HG02759 (cell line): Measurements from ENCODE around the gene TMEM47.

Experiments
- ATAC-seq: cut with Tn5 transposase; IDR thresholded peaks from one replicate; pipeline ENCODE4 v1.9.1; 2021; ENCODE audit warnings: mild to moderate bottlenecking, moderate library complexity; ENCODE audit not compliant: unreplicated experiment

The TMEM47 gene

DNA sequence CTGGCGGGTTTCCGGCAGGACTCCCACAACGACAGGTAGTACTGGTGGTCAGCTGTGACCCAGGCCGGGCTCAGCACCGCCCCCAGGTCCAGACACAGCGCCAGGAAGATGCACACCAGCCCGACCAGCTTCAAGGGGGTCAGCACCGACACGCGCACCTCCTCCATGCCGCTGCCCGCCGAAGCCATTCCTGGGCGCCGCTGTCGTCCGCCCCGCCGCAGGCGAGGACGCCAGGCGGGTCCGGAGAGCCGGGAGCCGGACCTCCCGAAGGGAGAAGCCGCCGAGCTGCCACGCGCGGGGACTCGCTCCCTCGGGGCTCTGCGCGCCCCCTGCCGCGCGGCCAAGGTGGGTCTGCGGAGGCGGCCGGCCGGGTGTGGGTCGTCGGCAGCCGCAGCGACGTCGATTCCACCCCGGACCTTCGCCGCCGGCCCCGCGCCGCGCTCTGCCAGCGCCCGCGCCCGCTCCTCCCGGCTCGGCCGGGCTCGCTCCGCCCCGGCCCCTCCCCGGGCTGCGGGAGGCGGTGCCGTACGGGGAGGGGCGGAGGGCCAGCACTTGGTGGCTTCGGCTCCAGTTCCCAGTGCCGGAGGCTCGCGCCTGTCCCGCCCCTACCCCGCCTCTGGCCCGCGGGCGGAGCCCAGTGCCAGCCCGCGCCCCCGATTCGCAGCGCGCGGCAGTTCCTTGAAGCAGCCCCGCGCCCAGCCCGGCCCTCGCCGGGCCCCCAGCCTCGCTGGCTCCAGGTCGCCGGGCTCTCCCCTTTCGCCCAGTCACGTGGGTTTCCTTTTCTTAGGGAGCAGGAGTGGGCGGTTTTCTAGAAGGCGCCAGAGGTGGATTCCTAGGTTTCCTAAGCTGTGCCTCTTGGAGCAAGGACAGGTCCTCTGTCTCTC lies at the start of gene TMEM47:
TMEM47 (minus strand) TSS at position 444 of the 884 bp plus-strand sequence; CDS start at position 188, 256 bp downstream.
- ATAC-seq = no peak

DNA sequence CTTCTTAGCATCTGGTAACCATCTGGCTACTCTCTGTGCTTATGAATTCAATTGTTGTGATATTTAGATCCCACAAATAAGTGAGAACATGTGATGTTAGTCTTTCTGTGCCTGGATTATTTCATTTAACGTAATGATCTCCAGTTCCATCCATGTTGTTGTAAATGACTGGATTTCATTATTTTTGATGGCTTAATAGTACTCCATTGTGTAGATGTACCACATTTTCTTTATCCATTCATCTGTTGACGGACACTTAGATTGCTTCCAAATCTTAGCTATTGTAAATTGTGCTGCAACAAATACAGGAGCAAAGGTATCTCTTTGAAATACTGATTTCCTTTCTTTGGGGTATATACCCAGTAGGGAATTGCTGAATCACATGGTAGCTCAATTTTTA lies 30.0 kb upstream of the TMEM47 start:
- no peak for ATAC-seq

DNA sequence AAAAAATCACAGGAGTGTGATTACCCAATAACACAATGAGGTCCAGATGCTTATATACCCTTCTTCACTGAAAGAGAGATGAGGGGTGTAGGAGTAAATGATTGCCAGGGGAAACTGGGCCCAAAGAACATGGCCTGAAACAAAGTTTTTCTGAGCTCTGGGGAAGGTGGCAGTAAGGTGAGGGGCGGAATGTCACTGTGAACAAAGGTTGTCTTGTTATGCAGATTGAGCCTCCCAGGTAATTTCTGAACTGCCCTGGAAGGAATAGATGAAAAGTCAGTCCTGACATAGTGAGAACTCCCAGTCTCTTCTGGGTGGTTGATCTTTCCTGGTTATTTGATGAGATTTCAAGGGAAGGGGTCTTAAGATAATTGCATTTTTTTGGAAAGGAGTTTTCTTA lies 2.5 kb upstream of the TMEM47 start:
- ATAC-seq = no peak

DNA sequence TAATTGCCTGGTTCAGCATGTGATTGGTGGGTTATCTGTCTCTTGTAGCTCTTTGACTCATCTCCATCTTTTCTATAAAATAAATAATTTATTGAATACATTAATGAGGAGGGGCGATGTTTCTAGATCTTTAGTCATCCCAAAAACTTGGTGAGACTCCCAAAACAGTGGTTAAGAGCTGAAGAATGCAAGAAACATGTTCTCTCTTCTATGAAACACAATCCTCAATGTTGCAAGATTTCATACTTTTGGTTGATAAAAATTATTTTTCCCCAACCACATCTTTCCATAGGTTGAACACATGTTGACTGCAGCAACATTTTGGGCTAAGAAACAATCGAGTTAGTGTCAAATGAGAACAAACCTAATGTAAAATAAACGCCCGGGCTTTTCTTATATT lies 1.2 kb upstream of the TMEM47 start:
- ATAC-seq = no peak

DNA sequence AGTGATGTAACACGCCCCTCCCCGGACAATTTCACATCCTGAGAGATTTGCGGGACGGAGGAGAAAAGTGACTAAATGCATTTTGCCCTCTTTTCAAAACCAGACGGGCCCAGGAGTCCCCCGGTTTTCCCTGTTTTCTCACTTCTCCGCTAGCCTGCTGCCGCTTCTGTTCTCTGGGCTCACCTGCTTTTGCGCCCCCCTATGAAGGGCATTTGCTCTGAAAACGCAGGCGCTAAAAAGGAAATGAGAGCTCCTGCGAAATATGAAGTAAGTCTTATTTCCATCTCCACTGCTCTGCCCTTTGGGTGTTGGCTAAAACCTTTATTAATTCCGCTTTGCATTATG lies 613 bp upstream of the TMEM47 start:
- ATAC-seq = no peak

DNA sequence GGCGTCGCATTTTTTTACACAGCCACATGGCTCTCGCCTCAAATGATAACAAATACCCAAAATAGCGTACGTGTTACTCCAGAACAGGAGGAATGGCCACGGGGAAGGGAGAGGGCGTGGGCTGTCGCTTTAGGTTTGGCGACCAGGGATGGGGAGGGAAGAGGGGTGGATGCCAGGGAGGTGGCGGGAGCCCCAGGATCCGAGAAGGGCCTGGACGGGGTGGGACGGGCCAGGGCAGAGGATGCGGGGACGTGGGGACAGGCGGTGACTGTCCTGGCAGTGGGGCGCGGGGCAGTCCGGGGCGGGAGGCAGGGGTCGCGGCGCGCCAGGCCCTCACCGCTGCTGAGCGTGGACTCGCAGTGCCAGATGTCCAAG lies 631 bp downstream of the TMEM47 start:
- no peak for ATAC-seq

DNA sequence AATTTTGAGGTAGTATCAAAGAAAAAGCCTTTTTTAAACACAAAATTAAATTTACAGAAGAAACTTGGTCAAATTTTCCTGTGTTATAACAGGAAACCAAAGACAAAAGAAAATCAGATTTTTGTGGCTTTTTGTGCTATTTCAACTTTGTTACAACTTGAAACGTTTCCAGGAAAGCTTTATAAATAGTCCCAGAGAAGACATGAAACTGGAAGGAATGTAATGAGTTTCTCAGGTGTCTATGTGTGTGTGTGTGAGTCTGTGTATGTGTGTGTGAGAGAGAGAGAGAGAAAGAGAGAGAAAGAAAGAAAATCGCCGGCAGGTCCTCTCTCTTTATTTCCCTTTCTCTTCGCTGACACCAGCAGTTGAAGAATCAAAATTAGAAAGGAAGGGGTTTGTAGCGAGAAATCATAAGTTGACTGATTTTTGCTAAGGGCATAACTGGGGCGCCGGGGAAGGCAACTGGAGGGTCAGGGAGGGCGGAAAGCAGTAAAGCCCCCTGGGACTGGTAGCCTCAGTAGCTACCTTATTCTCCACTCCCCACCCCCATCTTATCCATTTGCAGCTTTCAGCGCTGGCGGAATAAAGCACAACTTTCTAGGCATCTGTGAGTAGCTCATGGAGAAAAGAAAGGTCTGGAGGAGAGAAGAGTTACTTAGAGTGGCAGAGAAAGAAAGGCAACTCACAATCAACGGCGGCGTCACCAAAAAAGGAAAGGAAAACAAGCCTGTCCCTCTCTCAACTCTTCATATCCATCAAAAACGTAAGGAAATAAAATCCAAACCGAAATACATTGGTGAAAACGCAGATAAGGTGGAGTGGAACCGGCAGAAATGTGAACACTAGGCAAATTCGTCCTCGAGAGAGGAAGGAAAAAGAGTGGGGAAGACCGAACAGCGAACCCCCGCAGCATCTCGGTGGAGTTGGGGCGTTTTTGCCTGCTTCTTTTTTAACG lies 1.3 kb downstream of the TMEM47 start:
- no peak for ATAC-seq

DNA sequence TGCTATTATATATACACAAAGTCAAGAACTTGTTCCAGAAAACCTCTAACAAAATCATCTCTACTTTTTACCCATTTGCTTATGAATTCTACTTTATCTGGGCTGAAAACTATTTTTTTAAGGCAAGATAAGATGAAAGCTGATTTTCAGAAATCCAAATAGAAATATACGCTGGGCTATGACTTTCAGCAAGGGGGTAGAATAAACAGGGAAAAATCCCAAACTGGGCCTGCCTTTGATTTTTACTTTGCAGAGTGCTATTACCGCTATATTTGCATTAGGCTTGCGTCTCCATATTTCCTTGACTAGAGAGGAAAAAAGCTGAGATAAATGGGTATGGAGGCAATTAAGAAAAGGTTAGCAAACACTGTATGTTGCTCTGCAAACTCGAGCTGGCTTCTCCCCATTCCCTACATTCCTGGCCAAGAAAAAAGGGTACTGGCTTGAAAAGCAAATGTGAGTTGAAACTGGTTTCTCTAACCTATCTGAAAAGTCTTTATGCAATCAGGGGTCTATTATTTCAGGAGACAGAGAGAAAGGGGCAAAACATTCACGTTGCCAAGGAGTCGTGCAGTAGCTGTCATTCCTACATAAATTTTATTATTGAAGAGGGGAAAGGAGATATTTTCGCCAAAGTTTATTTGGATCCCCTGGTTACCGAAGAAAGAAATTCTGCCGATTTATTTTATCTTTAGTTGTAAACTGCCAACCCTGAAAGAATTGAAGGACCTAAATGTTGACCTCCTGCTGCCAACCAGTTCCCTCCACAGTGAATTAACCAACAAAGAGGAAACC lies 2.2 kb downstream of the TMEM47 start:
- ATAC-seq = no peak

DNA sequence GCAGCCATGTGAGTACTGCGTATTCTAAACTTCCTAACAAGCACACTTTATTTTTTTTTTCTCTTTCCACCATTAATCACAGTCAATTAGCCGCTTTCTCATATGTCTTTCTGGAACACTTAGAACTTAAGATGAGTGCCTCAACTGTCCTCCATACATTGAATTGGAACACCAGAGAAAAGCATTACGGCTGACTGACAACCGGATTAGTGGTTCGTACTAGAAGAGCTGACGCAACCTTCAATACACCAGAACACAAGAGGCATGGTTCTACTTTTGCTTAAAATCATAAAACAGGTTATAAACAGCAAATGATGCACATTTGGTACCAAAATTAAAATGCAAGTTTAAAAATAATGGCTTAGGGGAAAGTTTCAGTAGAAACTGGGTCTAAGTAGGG lies 3.3 kb downstream of the TMEM47 start:
- ATAC-seq = no peak

DNA sequence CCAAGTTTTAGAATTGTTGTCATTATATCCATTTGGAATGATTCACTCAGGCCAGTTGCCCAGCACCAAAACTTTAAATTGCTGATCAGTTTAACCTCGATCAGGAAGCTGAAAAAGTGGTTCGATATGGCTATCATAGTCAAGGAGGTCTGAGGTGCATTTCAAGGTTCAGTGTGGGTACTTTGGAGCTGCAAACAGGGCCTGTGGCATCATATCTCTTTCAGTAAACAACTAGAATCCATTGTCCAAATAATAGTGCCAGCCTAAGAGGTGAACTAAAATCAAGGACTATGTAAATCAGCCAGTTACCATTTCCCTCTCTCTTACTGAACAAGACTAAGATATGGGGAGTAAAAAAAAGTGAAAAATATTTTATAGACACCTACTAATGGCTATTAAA lies 14.2 kb downstream of the TMEM47 start:
- ATAC-seq = no peak

DNA sequence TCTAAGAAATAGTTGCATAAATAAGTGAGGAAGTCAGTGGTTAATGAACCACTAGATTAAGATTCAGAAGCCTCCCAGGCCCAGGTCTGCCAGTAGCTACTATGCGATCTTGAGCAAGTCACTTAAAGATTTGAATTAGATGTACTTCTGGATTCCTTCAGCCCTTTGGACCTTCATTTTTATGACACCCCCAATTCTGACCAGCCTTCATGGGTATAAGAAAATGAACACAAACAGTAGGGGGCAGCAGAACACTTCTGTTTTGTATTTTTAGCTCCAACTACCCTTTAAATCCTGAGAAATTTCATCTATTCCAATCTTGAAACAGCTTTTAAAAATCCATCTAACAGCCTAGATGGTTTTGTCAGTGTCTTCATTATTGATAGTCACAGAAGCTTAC lies 19.0 kb downstream of the TMEM47 start:
- ATAC-seq = no peak

DNA sequence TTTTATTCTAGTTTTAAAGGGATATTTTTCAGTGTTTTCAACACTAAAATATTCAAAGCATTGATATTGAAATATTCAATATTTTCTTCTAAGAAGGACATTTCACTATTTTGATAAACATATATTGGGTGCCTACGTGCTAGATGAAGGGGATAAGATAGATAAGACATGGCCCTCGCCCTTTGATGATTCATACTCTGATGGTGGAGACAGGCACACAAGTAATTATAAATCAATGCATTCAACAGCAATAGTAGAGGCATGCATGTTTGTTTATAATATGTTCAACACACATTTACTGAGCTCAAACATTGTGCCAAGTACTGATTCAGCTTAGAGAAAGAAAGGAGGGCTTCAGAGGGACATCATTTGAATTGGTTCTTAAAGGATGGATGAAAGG lies 22.7 kb downstream of the TMEM47 start:
- no peak for ATAC-seq

DNA sequence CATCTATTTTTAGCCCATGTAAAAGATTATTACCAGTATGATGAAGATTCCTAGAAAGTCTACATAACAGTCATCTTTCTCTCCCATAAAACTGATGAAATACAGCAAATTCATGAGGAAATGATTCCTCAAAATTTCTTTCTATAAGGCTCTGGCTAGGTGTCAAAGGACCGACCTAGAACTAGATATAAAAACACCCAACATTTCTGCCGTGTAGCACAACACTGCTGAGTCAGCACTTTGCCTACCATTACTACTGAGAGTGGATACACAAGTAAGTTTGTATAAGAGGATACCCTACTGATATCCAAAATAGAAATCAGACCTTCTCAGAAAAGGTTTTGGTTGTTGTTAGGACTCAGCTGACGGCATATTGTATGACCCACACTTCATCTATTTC lies 24.7 kb downstream of the TMEM47 start:
- no peak for ATAC-seq

DNA sequence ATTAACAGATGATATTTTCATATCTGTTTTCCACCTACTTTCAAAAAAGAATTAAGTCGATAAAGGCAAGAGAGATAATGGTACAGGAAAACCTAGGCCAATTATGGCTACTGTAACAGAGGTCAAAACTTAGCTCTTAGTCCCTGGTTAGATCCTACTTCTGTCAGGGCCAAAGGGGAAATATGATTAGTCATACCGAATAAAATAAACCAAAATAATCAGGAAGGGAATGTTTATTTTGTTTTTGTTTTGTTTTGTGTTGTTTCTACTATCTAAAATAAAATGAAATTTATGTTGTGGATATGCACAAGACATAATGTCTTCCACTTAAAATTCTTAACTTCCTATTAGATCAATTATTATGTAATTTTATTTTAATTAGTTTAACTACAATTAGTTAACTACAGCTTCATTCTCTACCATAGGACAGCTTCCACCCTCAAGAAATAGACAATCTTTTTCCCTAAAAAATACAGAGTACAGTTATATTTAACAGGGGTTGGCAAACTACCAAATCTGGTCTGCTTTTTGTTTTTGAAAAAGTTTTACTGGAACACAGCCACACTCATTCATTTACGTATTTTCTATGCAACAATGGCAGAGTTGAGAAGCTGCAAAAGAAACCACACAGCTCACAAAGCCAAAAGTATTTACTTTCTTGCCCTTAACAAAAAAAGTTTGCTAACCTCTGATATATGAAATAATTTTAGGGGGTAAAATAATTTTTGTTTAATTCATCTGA lies 25.4 kb downstream of the TMEM47 start:
- no peak for ATAC-seq

DNA sequence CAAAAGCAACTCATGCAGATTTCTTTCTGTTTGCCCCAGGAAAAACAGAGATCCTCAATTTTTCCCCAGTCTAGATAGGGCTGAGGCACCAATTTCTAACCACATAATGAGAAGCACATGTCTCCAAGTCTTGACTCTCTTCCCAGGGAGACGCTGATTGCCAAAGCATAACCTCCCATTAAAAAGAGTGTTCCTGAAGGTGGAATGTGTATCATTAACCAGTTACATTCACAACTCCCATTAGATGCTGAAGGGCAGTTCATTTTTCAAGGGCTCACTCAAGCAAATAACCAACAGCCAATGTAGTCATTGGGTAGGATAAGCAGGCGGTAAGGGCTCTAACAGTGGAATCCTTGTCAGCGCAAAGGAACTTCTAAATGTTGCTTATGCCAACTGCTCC lies 27.5 kb downstream of the TMEM47 start:
- ATAC-seq = no peak

DNA sequence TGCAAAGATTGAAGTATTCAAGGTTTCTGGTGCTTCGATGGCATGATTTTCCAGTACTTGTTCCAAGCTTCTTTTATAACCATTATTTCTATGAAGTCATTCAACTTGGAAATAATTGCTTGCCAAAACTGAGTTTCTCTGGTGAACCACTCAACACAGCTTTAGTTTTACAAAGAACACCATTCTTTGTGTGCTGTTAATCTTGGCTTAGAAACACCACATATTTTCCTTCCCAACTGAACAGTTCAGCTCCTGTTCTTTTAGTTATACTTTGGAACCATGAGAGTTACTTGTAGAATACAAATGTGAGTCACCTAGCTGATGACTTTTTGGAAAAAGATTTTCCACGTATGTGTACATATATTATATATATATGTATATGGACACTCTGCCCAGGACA lies 32.7 kb downstream of the TMEM47 start:
- ATAC-seq = no peak

DNA sequence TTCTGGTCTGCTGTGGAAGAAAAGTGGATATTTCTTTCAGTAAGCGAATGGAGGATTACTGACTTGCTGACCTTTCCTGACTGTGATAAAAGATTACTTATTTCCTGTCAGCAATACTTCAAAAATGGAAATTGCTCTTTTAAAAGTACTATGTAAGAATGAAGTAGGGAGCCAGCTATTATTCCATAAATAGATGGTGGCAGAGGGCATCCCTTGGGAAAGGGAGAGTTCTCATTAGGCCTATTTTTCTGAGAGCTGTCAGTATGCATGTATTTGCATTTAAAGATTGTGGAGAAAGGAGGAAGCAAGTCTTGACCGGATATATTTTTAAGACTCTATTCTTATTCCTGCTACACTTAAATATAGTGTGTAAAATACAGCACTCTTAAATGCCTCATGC lies 37.2 kb downstream of the TMEM47 start:
- no peak for ATAC-seq

DNA sequence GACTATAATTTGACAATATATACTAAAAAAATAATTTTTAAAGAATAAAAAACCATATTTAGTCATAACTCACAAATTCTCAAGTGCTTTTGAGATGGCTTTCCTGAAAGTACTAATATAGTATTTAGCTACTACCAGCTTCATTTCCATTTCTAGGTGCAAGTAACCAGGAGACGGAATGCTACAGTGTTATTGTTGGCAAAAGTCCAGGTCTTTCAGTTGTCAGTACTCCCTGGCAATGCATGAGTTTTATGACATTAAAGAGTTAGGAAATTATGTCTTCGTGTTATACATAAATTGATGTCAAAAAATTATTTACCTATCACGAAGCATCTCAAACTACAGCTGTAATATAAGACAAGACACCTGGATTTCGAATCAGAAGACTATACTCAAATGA lies 45.0 kb downstream of the TMEM47 start:
- ATAC-seq = no peak

DNA sequence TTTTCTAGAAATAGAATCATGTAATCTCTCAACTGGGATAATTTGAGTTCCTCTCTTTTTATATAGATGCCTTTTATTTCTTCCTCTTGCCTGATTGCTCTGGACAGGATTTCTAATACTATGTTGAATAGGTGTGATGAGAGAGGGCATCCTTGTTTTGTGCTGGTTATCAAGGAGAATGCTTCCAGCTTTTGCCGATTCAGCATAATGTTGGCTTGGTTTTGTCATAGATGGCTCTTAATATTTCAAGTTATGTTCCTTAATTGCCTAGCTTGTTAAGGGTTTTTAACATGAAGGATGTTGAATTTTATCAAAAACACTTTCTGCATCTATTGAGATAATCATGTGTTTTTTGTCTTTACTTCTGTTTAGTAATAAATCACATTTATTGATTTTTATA lies 58.7 kb downstream of the TMEM47 start:
- ATAC-seq = no peak

DNA sequence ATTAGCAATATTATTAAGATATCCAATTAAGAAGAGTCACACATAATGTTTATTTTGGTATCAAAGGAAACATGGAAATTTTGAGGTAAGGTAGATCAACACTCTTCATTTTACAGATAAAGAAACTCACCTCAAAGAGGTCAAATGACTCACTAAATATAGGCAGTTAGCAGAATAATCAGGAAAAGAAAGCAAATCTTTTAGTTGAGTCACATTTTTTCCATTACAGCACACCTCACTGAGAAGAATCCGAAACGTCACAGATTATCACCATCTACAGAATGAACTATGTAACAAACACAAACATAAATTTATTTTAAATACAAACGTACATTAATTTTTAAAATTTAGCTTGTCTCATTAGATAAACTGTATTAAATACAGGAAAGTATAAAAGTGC lies 70.1 kb downstream of the TMEM47 start:
- no peak for ATAC-seq
